Stomach smooth muscle (tissue), 2 donors: ENCODE results near the gene LIMS2.

Source experiments
- H3K27ac ChIP-seq: one replicate; pipeline ENCODE4 v1.7.0; 2013; ENCODE audit warnings: mild to moderate bottlenecking, low read length, inconsistent platforms
- H3K27me3 ChIP-seq, 2 donors: one replicate each; pipeline ENCODE4 v1.7.0; 2013; ENCODE audit warnings: low read length in 2 of 2; ENCODE audit not compliant: insufficient read depth in 2 of 2, control insufficient read depth in 1 of 2
- H3K36me3 ChIP-seq, 2 donors: one replicate each; pipeline ENCODE4 v1.7.0; 2013; ENCODE audit warnings: low read length in 2 of 2; ENCODE audit not compliant: control insufficient read depth in 2 of 2, insufficient read depth in 2 of 2
- H3K4me1 ChIP-seq: one replicate; pipeline ENCODE4 v1.7.0; 2013; ENCODE audit warnings: low read length; ENCODE audit not compliant: control insufficient read depth, insufficient read depth
- H3K4me3 ChIP-seq, 2 donors: one replicate each; pipeline ENCODE4 v1.7.0; 2013; ENCODE audit warnings: low read length in 2 of 2
- H3K9ac ChIP-seq, 2 donors: one replicate each; pipeline ENCODE4 v1.7.0; 2013; ENCODE audit warnings: low read length in 2 of 2, mild to moderate bottlenecking in 1 of 2
- H3K9me3 ChIP-seq, 2 donors: one replicate each; pipeline ENCODE4 v1.7.0; 2013; ENCODE audit warnings: low read length in 2 of 2; ENCODE audit not compliant: control insufficient read depth in 2 of 2
- donor health status: healthy.
- donor health status: Pancreatic carcinoma.

LIMS2 gene

DNA sequence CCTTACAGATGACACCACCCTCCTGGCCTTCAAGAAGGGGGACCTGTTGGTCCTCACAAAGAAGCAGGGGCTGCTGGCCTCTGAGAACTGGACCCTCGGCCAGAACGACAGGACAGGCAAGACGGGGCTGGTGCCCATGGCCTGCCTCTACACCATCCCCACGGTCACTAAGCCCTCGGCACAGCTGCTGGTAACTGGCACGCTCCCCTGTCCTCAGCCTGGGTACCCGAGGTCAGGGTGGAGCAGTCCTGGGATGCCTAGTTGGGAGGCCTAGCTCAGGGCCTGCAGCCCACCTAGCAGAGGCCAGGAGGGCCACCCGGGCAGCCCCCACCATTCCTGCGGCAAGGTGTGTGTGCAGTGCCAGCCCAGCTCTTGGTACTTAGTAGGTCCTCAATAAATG, 45.7 kb downstream of the LIMS2 start:
- no peaks in the 10 kb centered on the region for H3K9me3 ChIP-seq
- no peaks in the 10 kb centered on the region for H3K36me3 ChIP-seq
- H3K27ac ChIP-seq = no peak overlapping the region
- H3K4me3 ChIP-seq = no peak overlapping the region
- peaks cover 5 to 7% of the 10 kb centered on the region in 2 donors for H3K27me3 ChIP-seq
- peaks cover 49% of the 10 kb centered on the region for H3K4me1 ChIP-seq
- H3K9ac ChIP-seq = no peak overlapping the region

DNA sequence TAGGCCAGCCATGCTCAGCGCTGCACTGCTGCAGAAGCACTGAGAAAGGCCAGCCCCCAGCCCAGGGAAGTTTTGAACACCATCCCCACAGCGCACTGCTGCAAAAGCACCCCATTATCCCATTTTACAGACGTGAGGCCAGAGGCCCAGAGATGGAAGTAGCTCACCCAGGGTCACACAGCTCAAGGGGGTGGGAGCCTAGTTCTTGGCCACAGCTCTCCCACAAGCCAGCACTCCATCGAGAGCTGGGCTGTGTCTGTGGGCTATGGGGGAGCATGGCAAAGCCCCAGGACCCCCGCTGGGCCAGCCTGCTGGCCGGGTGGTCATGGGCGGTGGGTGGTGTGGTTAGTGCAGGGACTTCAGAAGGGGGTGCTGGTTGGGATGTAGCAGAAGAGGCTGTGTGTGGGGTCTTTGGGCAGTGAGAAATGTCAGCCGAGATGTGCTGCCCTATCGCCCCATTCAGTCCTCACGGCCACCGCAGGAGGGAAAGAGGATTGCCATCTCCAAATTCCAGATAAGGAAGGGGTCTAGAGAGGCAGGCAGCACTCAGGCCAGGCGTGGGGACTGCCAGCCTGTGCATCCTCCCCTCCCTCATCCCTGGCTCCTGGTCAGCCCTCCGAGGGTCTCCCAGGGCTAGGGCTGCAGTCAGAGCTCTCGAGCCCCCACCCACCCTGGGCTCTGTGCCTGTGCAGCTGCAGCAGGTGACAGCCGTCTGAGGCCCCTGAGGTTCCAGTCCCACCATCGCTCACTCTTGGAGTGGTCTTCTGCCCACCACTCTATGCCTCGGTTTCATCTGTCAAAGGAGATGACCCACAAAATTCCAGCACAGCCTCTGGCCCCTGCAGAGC, 46.3 kb downstream of the LIMS2 start:
- Histone ChIP-seq H3K27me3 (peaks cover 9 to 12% of the 10 kb centered on the region in 2 donors), H3K27ac (no peak overlapping the region), H3K9ac (no peak overlapping the region), H3K4me1 (peaks cover 44% of the 10 kb centered on the region), H3K36me3 (no peaks in the 10 kb centered on the region), H3K9me3 (no peaks in the 10 kb centered on the region), H3K4me3 (no peak overlapping the region)

DNA sequence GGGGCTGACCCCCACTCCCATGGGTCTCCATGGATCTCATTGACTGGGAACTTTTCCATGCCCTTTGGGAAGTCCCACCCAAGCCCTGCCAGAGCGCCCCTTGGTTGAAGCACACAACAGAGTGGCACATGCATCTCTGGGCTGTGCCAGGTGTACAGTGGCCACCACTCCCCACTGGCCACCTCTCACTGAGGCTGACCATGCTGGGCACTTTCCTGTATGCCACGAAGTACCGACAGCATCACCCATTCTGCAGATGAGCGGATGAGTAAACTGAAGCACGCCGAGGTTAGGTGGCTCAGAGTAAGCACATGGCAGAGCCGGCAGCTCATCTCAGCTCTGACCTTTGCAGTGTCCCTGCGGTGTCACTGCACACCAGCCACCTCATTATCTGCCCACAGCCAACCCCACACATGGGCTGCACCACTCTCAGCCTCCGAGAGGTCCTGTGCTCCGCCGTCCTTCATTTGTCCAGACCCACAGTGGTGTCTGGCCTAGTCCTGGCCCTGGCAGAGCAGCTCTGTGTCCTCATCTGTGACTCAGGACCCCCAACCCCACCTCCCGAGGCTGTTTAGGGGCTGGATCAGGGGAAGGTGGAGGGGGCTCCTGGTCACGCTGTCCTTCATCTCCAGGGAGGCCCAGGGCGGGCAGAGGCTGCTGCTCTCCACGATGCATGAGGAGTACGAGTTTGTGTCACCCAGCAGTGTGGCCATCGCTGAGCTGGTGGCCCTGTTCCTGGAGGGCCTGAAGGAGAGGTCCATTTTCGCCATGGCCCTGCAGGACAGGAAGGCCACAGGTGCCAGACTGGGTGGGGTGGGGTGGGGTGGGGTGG, 47.4 kb downstream of the LIMS2 start:
- peaks cover 16 to 22% of the 10 kb centered on the region in 2 donors for H3K27me3 ChIP-seq
- H3K4me3 ChIP-seq = no peak overlapping the region
- no peaks in the 10 kb centered on the region for H3K9me3 ChIP-seq
- H3K36me3 ChIP-seq = no peaks in the 10 kb centered on the region
- peaks cover 33% of the 10 kb centered on the region for H3K4me1 ChIP-seq
- no peak overlapping the region for H3K27ac ChIP-seq
- no peak overlapping the region for H3K9ac ChIP-seq

DNA sequence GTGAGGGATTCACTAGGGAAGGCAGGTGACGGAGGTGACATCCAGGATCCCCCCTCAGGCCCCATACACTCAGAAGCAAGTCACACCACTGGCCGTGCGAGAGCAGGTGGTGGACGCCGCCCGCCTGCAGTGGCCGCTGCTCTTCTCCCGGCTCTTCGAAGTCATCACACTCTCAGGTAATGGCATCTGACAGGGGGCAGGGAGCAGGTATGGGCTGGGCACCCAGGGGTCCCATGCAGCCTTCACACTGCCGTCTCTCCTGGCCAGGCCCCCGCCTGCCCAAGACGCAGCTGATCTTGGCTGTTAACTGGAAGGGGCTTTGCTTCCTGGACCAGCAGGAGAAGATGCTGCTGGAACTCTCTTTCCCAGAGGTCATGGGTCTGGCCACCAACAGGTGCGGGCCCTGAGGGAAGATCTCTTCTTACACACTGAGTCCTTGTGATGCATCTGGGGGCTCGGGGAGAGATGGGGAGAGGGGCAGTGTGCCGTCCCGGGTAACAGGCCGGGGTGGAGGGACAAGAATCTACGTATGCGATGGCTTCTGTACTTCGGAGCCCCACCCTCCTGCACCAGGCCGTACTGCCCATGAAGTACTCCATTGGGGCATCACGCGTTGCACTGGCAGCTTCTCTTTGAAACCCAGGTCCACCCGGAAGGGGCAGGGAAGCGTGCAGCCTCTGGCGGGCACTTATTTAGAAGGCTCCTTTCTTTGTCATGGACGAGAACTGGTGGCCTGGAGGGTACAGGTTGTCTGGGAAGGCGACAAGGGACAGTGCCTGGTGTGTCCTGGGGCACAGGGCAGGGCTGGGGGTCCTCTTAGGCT, 48.2 kb downstream of the LIMS2 start:
- Histone ChIP-seq H3K9me3 (no peaks in the 10 kb centered on the region), H3K27ac (no peak overlapping the region), H3K36me3 (no peaks in the 10 kb centered on the region), H3K4me1 (peaks cover 26% of the 10 kb centered on the region), H3K9ac (no peak overlapping the region), H3K27me3 (peaks cover 18 to 29% of the 10 kb centered on the region in 2 donors), H3K4me3 (no peak overlapping the region)

DNA sequence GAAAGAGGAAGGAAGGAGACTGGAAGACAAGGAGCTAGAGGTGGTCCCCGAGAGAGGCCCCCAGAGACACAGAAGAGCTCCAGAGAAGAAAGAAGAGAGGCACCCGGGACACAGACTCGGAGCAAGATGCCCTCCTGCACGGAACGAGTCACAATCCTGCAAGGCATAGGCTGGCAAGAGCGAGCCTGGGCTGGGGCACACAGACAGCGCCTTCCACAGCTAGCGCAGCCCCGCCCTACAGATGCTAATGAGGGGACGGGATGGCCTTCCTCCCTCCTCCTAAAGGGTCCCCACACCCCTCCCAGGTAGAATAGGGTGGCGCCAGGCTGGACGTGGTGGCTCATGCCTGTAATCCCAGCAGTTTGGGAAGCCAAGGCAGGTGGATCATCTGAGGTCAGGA, 49.2 kb downstream of the LIMS2 start:
- no peak overlapping the region for H3K4me3 ChIP-seq
- H3K36me3 ChIP-seq = no peaks in the 10 kb centered on the region
- H3K4me1 ChIP-seq = peaks cover 16% of the 10 kb centered on the region

DNA sequence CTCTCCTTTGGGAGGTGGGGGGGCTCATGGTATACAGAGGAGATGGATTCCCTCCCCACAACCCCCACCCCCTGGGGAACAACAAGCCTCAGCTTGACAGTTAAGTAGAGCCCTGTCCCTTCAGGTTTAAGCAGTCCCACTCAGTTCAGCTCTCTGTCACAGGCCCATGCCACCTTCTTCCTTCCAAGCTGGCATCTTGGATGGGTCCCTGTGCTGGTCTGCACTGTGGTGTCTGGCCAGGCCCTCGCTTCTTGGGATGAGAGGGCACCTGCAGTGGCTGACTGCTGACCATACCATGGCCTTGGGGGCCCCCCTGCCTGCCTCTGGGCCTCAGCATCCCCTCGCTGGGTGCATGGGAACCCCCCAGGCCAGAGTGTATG, 49.8 kb downstream of the LIMS2 start:
- no peak overlapping the region for H3K4me3 ChIP-seq

More for the DNA sequence above, 49.2 kb downstream of the LIMS2 start:
- no peak overlapping the region for H3K9ac ChIP-seq
- no peaks in the 10 kb centered on the region for H3K9me3 ChIP-seq
- H3K27me3 ChIP-seq = peaks cover 24 to 30% of the 10 kb centered on the region in 2 donors
- H3K27ac ChIP-seq = no peak overlapping the region

DNA sequence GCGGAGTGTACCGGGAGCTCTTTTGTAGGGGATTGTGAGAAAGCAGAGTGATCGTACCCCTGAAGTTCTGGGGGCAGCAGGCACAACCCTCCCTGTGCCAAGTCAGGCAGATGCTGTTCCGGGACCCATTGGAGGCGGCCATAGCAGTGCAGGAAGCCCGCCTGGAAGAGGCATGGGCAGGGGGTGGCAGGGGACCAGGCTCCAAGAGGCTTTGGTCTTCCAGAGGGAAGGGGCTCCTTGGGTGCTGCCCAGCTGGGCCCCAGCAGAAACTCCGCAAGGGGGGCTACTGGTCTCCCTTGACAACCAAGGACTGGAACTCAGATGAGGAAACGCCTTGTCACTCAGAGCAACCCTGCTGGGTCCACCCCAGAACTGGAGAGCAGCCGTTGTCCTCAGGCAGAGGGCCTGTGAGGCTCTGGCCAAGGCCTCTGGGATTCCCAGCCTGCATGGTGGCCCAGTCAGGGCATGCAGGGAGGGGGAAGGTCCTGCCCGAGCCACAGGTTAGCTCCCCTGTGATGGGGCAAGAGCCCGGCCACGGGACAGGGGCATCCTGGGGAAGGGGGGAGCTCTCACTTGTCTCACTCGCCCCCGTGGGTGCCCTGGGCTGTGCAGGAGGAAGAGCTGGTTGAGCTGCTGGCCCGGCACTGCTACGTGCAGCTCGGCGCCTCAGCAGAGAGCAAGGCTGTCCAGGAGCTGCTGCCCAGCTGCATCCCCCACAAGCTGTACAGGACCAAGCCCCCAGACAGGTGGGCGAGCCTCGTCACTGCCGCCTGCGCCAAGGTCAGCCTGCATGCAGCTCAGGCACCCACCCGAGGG, 50.4 kb downstream of the LIMS2 start:
- Histone ChIP-seq H3K27ac (no peak overlapping the region), H3K9ac (no peak overlapping the region), H3K27me3 (peaks cover 24 to 30% of the 10 kb centered on the region in 2 donors), H3K4me1 (peaks cover 4% of the 10 kb centered on the region), H3K4me3 (no peak overlapping the region), H3K9me3 (no peaks in the 10 kb centered on the region), H3K36me3 (no peaks in the 10 kb centered on the region)

More for the DNA sequence above, 49.8 kb downstream of the LIMS2 start:
- Histone ChIP-seq H3K27ac (no peak overlapping the region), H3K9ac (no peak overlapping the region), H3K27me3 (peaks cover 24 to 30% of the 10 kb centered on the region in 2 donors), H3K36me3 (no peaks in the 10 kb centered on the region), H3K4me1 (peaks cover 10% of the 10 kb centered on the region), H3K9me3 (no peaks in the 10 kb centered on the region)

DNA sequence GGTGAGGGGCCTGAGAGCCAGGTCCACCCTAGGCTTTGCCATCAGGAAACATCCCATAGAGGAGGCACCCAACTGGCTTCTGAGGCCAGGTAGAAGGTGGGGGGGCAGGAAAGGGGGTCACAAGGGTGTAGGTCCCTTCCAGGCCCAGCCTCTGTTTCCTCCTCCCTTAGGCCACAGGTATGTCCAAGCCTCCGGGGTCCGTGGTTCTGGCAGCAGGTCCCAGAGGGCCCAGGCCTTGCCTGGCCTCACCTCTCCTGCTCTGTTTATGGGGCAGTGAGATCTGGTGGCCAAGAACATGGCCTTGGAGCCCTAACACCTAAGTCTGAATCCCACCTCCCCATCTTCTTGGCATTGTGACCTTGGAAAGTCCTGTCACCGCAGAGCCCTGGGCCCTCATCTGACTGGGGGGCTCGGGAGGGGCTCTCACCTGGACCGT, 51.0 kb downstream of the LIMS2 start:
- peaks cover 27 to 30% of the 10 kb centered on the region in 2 donors for H3K27me3 ChIP-seq
- no peaks in the 10 kb centered on the region for H3K9me3 ChIP-seq
- H3K4me3 ChIP-seq = no peak overlapping the region
- H3K4me1 ChIP-seq = no peaks in the 10 kb centered on the region
- no peak overlapping the region for H3K9ac ChIP-seq
- no peaks in the 10 kb centered on the region for H3K36me3 ChIP-seq
- H3K27ac ChIP-seq = no peak overlapping the region

DNA sequence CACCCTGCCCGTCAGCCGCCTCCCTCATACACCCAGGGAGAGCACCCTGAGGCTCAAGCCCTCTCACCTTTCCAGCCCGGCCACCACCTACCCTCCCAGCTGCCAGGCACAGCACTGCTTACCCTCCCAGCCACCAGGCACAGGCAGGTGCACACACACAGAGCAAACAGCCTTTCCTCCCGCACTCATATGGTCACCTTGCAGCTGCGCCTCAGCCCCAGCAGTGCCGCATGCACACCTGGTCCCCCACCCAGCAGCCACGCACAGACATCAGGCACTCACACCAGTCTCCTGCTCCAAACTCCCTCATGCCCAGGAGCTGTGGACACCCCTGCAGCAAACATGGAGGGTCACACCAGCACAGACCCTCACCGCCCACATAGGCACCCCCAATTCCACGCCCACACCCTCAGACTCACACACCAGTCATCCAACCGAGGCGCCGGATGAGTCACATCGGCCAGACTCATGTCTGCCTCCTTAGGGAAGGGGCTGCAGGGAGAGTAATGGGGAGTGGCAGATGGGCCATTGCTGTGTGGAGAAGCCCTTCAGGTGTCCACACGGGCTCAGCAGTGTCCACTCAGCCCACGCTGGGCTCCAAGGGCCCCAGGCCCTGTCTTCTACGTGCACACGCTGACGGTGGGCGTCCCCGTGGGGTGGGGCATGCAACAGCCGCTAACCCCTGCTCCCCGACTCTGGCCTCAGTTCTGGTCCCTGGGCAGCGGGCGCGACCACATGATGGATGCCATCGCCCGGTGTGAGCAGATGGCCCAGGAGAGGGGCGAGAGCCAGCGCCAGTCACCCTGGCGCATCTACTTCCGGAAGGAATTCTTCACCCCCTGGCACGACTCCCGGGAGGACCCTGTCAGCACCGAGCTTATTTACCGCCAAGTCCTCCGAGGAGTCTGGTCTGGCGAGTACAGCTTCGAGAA, 51.7 kb downstream of the LIMS2 start:
- H3K36me3 ChIP-seq = no peaks in the 10 kb centered on the region
- no peaks in the 10 kb centered on the region for H3K4me1 ChIP-seq
- H3K27ac ChIP-seq = no peak overlapping the region
- no peak overlapping the region for H3K9ac ChIP-seq
- peaks cover 27 to 30% of the 10 kb centered on the region in 2 donors for H3K27me3 ChIP-seq
- no peak overlapping the region for H3K4me3 ChIP-seq
- H3K9me3 ChIP-seq = no peaks in the 10 kb centered on the region
